HEK293 (cell line): ENCODE results near the gene FRMD4A.

Source experiments
- CTCF ChIA-PET: fragments of 350-600 bp; formaldehyde crosslinking; extraction: SDS; loops from one replicate; lab custom pipeline; 2021; ENCODE audit warnings: antibody characterized with exemption; lab: Yijun Ruan, JAX
- POLR2A ChIA-PET: fragments of 300-600 bp; formaldehyde crosslinking; extraction: SDS; loops from one replicate; lab custom pipeline; 2020; ENCODE audit warnings: antibody characterized with exemption, inconsistent platforms; lab: Yijun Ruan, JAX
- H3K27ac ChIP-seq: fragments of 200-500 bp; sonication (Bioruptor generic); 2 replicates; pipeline ENCODE4 v1.5.1; 2014; ENCODE audit warnings: low read depth, low read length, control low read depth, inconsistent platforms; ENCODE audit errors: extremely low read depth
- H3K36me3 ChIP-seq, 2 experiments: fragments of 200-500 bp in 1 of 2; sonication (Bioruptor generic) in 1 of 2; 1 replicate in 1 of 2; 2 replicates in 1 of 2; pipeline ENCODE4 v1.5.1; 2014 to 2017; ENCODE audit warnings: inconsistent platforms in 2 of 2, low read length in 2 of 2; ENCODE audit not compliant: control insufficient read depth in 2 of 2, insufficient read depth in 1 of 2
- H3K4me1 ChIP-seq: fragments of 200-500 bp; sonication (Bioruptor generic); 2 replicates; pipeline ENCODE4 v1.5.1; 2014; ENCODE audit warnings: mild to moderate bottlenecking, low read length, inconsistent platforms; ENCODE audit not compliant: control insufficient read depth, insufficient read depth
- H3K4me3 ChIP-seq: 2 replicates; pipeline ENCODE4 v1.5.1; 2011; ENCODE audit warnings: low read depth, mild to moderate bottlenecking, control low read depth, low read length, moderate library complexity
- H3K9me3 ChIP-seq: fragments of 200-500 bp; sonication (Bioruptor generic); 2 replicates; pipeline ENCODE4 v1.5.1; 2014; ENCODE audit warnings: low read depth, low read length, inconsistent platforms; ENCODE audit not compliant: control insufficient read depth, insufficient read depth
- BCL11B ChIP-seq: fragments of 450-650 bp; formaldehyde crosslinking; IDR thresholded peaks from 2 replicates; pipeline ENCODE4 v1.5.1; 2016; ENCODE audit warnings: low read depth, missing biosample characterization, missing genetic modification characterization
- HOXD13 ChIP-seq: sonication (generic); formaldehyde crosslinking; IDR thresholded peaks from 2 replicates; pipeline ENCODE4 v1.8.0; 2022; ENCODE audit warnings: missing genetic modification reagents, borderline replicate concordance
- ZBTB1 ChIP-seq: fragments of 450-650 bp; formaldehyde crosslinking; IDR thresholded peaks from 2 replicates; pipeline ENCODE4 v1.5.1; 2016; ENCODE audit warnings: missing biosample characterization, missing genetic modification characterization
- ZBTB26 ChIP-seq: fragments of 450-650 bp; formaldehyde crosslinking; optimal IDR thresholded peaks from 2 replicates; pipeline ENCODE3; 2016; ENCODE audit warnings: missing biosample characterization, mild to moderate bottlenecking, missing genetic modification characterization
- ZFHX2 ChIP-seq: fragments of 450-650 bp; formaldehyde crosslinking; conservative IDR thresholded peaks from 2 replicates; pipeline ENCODE4 v1.5.1; 2016; ENCODE audit warnings: missing biosample characterization, missing genetic modification characterization
- ZNF211 ChIP-seq: fragments of 450-650 bp; formaldehyde crosslinking; IDR thresholded peaks from 2 replicates; pipeline ENCODE4 v1.5.1; 2016; ENCODE audit warnings: low read depth, missing biosample characterization, missing genetic modification characterization
- ZNF292 ChIP-seq: fragments of 450-650 bp; formaldehyde crosslinking; IDR thresholded peaks from 2 replicates; pipeline ENCODE4 v1.5.1; 2016; ENCODE audit warnings: low read depth, missing biosample characterization, missing genetic modification characterization, borderline replicate concordance
- ZNF311 ChIP-seq: fragments of 450-650 bp; formaldehyde crosslinking; IDR thresholded peaks from 2 replicates; pipeline ENCODE4 v1.5.1; 2017; ENCODE audit warnings: missing biosample characterization, missing genetic modification characterization, borderline replicate concordance
- ZNF354C ChIP-seq: fragments of 450-650 bp; formaldehyde crosslinking; IDR thresholded peaks from 2 replicates; pipeline ENCODE4 v1.5.1; 2016; ENCODE audit warnings: missing biosample characterization, missing genetic modification characterization, low read depth, borderline replicate concordance
- ZNF398 ChIP-seq: fragments of 450-650 bp; formaldehyde crosslinking; IDR thresholded peaks from 2 replicates; pipeline ENCODE4 v1.5.1; 2017; ENCODE audit warnings: missing biosample characterization, missing genetic modification characterization
- ZNF513 ChIP-seq: fragments of 450-650 bp; IDR thresholded peaks from 2 replicates; pipeline ENCODE4 v1.5.1; 2018; ENCODE audit warnings: missing biosample characterization, missing genetic modification characterization
- ZNF558 ChIP-seq: fragments of 450-650 bp; formaldehyde crosslinking; IDR thresholded peaks from 2 replicates; pipeline ENCODE4 v1.5.1; 2016; ENCODE audit warnings: missing biosample characterization, missing genetic modification characterization
- ZNF658 ChIP-seq: fragments of 450-650 bp; formaldehyde crosslinking; IDR thresholded peaks from 2 replicates; pipeline ENCODE4; 2016; ENCODE audit warnings: missing biosample characterization, missing genetic modification characterization
- ZNF837 ChIP-seq: fragments of 450-650 bp; formaldehyde crosslinking; IDR thresholded peaks from 2 replicates; pipeline ENCODE4 v1.5.1; 2016; ENCODE audit warnings: missing biosample characterization, missing genetic modification characterization
- TF ChIP-seq, protein P1 (sequence below): IDR thresholded peaks from 2 replicates; pipeline ENCODE4 v1.6.1; 2011; ENCODE audit warnings: mild to moderate bottlenecking, low read depth, low read length, borderline replicate concordance
- TF ChIP-seq, protein P2 (sequence below): fragments of 450-650 bp; formaldehyde crosslinking; IDR thresholded peaks from 2 replicates; pipeline ENCODE4 v1.5.1; 2016; ENCODE audit warnings: missing biosample characterization, missing genetic modification characterization, low read depth

FRMD4A gene

GRCh38 chr10:13882119-13882711 is 448.5 kb downstream of the FRMD4A start:
- Histone ChIP-seq H3K36me3 (no peaks in the 10 kb centered on the region), H3K4me3 (no peak overlapping the region), H3K27ac (no peak overlapping the region), H3K9me3 (no peaks in the 10 kb centered on the region), H3K4me1 (no peaks in the 10 kb centered on the region)
- ChIA-PET POLR2A (no interaction called here), CTCF (no interaction called here)
- no peak for TF ChIP-seq ZNF398 (tag by site-specific recombination)
- TF ChIP-seq ZNF211 (tag by site-specific recombination): no peak
- peak; percentile 43 for TF ChIP-seq ZNF513 (tag by site-specific recombination)

GRCh38 chr10:13880760-13881159 is 450.0 kb downstream of the FRMD4A start:
- POLR2A ChIA-PET: no interaction called here
- Histone ChIP-seq H3K4me1 (no peaks in the 10 kb centered on the region), H3K36me3 (no peaks in the 10 kb centered on the region), H3K9me3 (no peaks in the 10 kb centered on the region), H3K27ac (no peak overlapping the region)
- CTCF ChIA-PET: interaction anchor here (0.6 to 1.0 kb wide), 2 partner anchors 221 to 599 kb away, joined by 3 read pairs; no protein-coding TSS in a partner anchor
- no peak for TF ChIP-seq ZNF354C
- TF ChIP-seq, all 188 proteins: peak for 0
- no peak overlapping the region for H3K4me3 ChIP-seq

- Histone ChIP-seq H3K4me3 (no peak overlapping the region), H3K4me1 (no peaks in the 10 kb centered on the region), H3K9me3 (no peaks in the 10 kb centered on the region), H3K27ac (no peak overlapping the region), H3K36me3 (no peaks in the 10 kb centered on the region)
- ChIA-PET POLR2A (no interaction called here), CTCF (interaction anchor here (0.6 kb wide), 3 partner anchors 35 to 1094 kb away, joined by 3 read pairs; no protein-coding TSS in a partner anchor)
- no peak for TF ChIP-seq ZBTB26 (tag by site-specific recombination)
- no peak for TF ChIP-seq ZNF558 (tag by site-specific recombination)
- TF ChIP-seq ZNF292 (tag by site-specific recombination): no peak
- no peak for TF ChIP-seq BCL11B (tag by site-specific recombination)
- TF ChIP-seq ZNF658 (tag by site-specific recombination): no peak
- TF ChIP-seq, protein P1, sequence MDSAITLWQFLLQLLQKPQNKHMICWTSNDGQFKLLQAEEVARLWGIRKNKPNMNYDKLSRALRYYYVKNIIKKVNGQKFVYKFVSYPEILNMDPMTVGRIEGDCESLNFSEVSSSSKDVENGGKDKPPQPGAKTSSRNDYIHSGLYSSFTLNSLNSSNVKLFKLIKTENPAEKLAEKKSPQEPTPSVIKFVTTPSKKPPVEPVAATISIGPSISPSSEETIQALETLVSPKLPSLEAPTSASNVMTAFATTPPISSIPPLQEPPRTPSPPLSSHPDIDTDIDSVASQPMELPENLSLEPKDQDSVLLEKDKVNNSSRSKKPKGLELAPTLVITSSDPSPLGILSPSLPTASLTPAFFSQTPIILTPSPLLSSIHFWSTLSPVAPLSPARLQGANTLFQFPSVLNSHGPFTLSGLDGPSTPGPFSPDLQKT: no peak
- TF ChIP-seq ZFHX2 (tag by site-specific recombination): no peak
- no peak for TF ChIP-seq ZNF837 (tag by site-specific recombination)
- TF ChIP-seq, protein P2, sequence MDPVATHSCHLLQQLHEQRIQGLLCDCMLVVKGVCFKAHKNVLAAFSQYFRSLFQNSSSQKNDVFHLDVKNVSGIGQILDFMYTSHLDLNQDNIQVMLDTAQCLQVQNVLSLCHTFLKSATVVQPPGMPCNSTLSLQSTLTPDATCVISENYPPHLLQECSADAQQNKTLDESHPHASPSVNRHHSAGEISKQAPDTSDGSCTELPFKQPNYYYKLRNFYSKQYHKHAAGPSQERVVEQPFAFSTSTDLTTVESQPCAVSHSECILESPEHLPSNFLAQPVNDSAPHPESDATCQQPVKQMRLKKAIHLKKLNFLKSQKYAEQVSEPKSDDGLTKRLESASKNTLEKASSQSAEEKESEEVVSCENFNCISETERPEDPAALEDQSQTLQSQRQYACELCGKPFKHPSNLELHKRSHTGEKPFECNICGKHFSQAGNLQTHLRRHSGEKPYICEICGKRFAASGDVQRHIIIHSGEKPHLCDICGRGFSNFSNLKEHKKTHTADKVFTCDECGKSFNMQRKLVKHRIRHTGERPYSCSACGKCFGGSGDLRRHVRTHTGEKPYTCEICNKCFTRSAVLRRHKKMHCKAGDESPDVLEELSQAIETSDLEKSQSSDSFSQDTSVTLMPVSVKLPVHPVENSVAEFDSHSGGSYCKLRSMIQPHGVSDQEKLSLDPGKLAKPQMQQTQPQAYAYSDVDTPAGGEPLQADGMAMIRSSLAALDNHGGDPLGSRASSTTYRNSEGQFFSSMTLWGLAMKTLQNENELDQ (tag by site-specific recombination): no peak
- no peak for TF ChIP-seq ZNF311 (tag by site-specific recombination)
- no peak for TF ChIP-seq ZBTB1 (tag by site-specific recombination)
- no peak for TF ChIP-seq HOXD13 (CRISPR knock-in tag)
Observed at GRCh38 chr10:13877154-13877909, 453.4 kb downstream of the FRMD4A start.
